HG03432 (cell line): ENCODE measurements around the gene PRKAA2.

Source experiments
- ATAC-seq: cut with Tn5 transposase; IDR thresholded peaks from one replicate; pipeline ENCODE4 v1.9.1; 2021; ENCODE audit warnings: mild to moderate bottlenecking, moderate library complexity; ENCODE audit not compliant: unreplicated experiment

Gene PRKAA2

GRCh38 chr1:56712150-56712549 lies 67.0 kb downstream of the PRKAA2 start:
- ATAC-seq: no peak

GRCh38 chr1:56713112-56713511 lies 68.0 kb downstream of the PRKAA2 start:
- no peak for ATAC-seq

- ATAC-seq: no peak
Observed at GRCh38 chr1:56715156-56715555, 70.0 kb downstream of the PRKAA2 start.

- no peak for ATAC-seq
Observed at GRCh38 chr1:56719171-56719570, 74.1 kb downstream of the PRKAA2 start.

GRCh38 chr1:56726706-56727105 lies 81.6 kb downstream of the PRKAA2 start:
- ATAC-seq: no peak

GRCh38 chr1:56728964-56729363 lies 83.8 kb downstream of the PRKAA2 start:
- no peak for ATAC-seq

DNA sequence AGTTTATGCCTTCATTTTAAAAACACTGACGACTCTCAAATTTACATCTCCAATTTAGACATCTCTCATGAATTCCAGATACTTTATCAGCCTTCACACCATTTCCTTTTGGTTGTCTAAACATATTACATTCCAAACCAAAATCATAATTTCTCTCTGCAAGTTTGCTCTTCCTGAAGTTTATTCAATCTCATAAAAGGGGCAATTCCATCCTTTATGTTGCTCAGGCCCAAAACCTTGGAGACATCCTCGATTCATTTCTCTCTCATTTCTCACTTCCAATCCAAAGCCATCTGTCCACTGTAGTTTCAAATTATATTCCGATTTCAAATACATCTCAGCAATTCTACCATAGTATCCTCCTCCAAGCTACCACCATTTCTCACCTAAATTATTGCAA lies 100.1 kb downstream of the PRKAA2 start:
- no peak for ATAC-seq

- ATAC-seq: no peak
Observed at GRCh38 chr1:56754708-56755479, 109.8 kb downstream of the PRKAA2 start.

- ATAC-seq: no peak
Observed at GRCh38 chr1:56755911-56756310, 110.8 kb downstream of the PRKAA2 start.

DNA sequence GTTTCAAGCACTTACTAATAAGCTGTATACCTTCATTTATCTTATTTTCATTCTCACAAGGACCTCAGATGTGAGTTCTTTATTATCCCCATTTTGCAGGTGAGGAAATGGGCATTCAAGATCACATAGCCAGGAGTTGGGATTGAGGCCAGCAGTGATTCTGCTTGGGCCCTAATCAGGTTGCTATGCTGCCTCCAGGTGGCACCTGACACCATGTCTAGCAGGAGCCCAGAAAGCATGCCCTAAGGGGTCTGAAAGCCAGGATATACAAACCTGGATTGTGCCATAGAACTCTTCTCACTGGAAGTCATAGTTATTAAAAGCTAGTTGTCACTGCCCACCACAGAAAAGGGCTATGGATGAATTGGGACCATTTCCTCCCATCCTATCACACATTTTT lies 113.0 kb downstream of the PRKAA2 start:
- ATAC-seq: no peak

DNA sequence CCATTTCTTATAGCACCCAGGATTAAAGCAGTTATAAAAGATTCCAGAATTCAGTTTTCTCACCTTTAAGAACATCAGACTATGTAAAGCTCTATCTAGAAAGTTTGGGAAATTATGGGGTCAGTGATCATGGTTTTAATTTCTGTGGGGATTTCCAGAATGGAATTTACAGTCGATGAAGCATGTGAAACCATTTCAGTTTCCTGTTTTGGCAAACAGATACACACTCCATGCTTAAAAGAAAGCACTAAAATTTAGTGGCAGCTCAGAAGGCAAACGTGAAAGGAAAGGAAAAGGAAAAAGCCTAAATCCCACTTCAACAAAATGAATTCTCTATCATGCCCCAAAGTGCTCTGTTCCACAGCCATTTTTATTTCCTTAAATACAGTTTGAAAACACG lies 113.7 kb downstream of the PRKAA2 start:
- ATAC-seq: no peak
